HCT116 (cell line): Measurements from ENCODE around the gene PSMG3. TPM values are rescaled to one million over a fixed set of nuclear protein-coding genes. Genes with fewer than 3 reads are reported as not detected.
A peak's percentile ranks its signal among the peaks of the same experiment; 100 is the strongest.

Source experiments
- ATAC-seq: fragments of 200-7000 bp; cut with Tn5 transposase; 2 replicates; pipeline ENCODE4 v1.9.1; 2020; ENCODE audit warnings: mild to moderate bottlenecking, moderate library complexity
- BruUV-seq: library from RNA; stranded (reverse); fragments of 400-500 nt; replicated peaks from 2 replicates; lab custom pipeline; 2021; lab: Mats Ljungman, UMichigan
- CTCF ChIA-PET: fragments of 300-600 bp; sonication (Branson Sonifier 250); formaldehyde crosslinking; loops from one replicate; lab custom pipeline; 2021; ENCODE audit warnings: antibody characterized with exemption; lab: Charles Lee
- POLR2A ChIA-PET: fragments of 300-600, 350-600 bp; sonication (Branson Sonifier 250); formaldehyde crosslinking; loops from one replicate; lab custom pipeline; 2021; ENCODE audit warnings: antibody characterized with exemption; lab: Charles Lee
- RAD21 ChIA-PET, 2 experiments: fragments of 300-600 bp; sonication (Branson Sonifier 250); formaldehyde crosslinking; loops; one replicate each; lab custom pipeline; 2023; ENCODE audit warnings: low total read pairs in 2 of 2; ENCODE audit not compliant: uncharacterized antibody in 2 of 2, unreplicated experiment in 2 of 2, low non-redundant PET in 1 of 2; lab: Charles Lee
- DNase-seq: peaks from one replicate; pipeline ENCODE4 v3.0.0-alpha.2; 2010; ENCODE audit warnings: low read depth, low spot score
- H2AFZ ChIP-seq: fragments of 200-600 bp; shearing (Covaris generic), sonication (generic); 2 replicates; pipeline ENCODE4 v1.6.1; 2017; ENCODE audit warnings: low read depth, mixed run types, mixed read lengths, antibody characterized with exemption, low read length; ENCODE audit not compliant: poor library complexity, severe bottlenecking
- H3K27ac ChIP-seq: 2 replicates; pipeline ENCODE4 v1.5.1; 2012; ENCODE audit warnings: low read depth, low read length
- H3K27me3 ChIP-seq: fragments of 200-600 bp; sonication (generic); 2 replicates; pipeline ENCODE4 v1.6.1; 2016; ENCODE audit warnings: mixed run types, low read length, mixed read lengths; ENCODE audit not compliant: insufficient read depth
- H3K36me3 ChIP-seq, 2 experiments: fragments of 200-500 bp in 1 of 2; fragments of 200-600 bp in 1 of 2; sonication (Bioruptor generic) in 1 of 2; sonication (generic) in 1 of 2; 2 replicates each; pipeline versions ENCODE4 v1.5.1 to v1.6.1; 2014 to 2016; ENCODE audit warnings: low read length in 2 of 2, inconsistent platforms in 1 of 2, mixed read lengths in 1 of 2, mixed run types in 1 of 2; ENCODE audit not compliant: insufficient read depth in 2 of 2, control insufficient read depth in 1 of 2
- H3K4me1 ChIP-seq, 2 experiments: fragments of 200-600 bp in 1 of 2; sonication (generic) in 1 of 2; 2 replicates each; pipeline versions ENCODE4 v1.5.1 to v1.6.1; 2012 to 2017; ENCODE audit warnings: low read length in 2 of 2, inconsistent platforms in 1 of 2, mild to moderate bottlenecking in 1 of 2, mixed read lengths in 1 of 2, mixed run types in 1 of 2, moderate library complexity in 1 of 2; ENCODE audit not compliant: insufficient read depth in 2 of 2, control insufficient read depth in 1 of 2
- H3K4me2 ChIP-seq: fragments of 200-600 bp; sonication (generic); 2 replicates; pipeline ENCODE4 v1.6.1; 2017; ENCODE audit warnings: mixed run types, low read length, mixed read lengths
- H3K4me3 ChIP-seq, 2 experiments: fragments of 200-600 bp in 1 of 2; sonication (generic) in 1 of 2; replicated peaks in 1 of 2; 2 replicates each; pipeline ENCODE4 v1.5.1; 2011 to 2016; ENCODE audit warnings: low read length in 2 of 2, control low read depth in 1 of 2, low read depth in 1 of 2, mild to moderate bottlenecking in 1 of 2, mixed read lengths in 1 of 2, mixed run types in 1 of 2
- H3K79me2 ChIP-seq: fragments of 200-600 bp; sonication (generic); 2 replicates; pipeline ENCODE4 v1.6.1; 2017; ENCODE audit warnings: mild to moderate bottlenecking, mixed run types, low read length, moderate library complexity, mixed read lengths; ENCODE audit not compliant: insufficient read depth
- H3K9ac ChIP-seq: fragments of 200-600 bp; sonication (generic); 2 replicates; pipeline ENCODE4 v1.6.1; 2016; ENCODE audit warnings: low read length, mixed read lengths
- H3K9me2 ChIP-seq: fragments of 200-600 bp; sonication (generic), shearing (Covaris generic); 2 replicates; pipeline ENCODE4 v1.6.1; 2017; ENCODE audit warnings: mixed run types, mild to moderate bottlenecking, moderate library complexity; ENCODE audit not compliant: insufficient read depth
- H3K9me3 ChIP-seq, 2 experiments: fragments of 200-500 bp in 1 of 2; fragments of 200-600 bp in 1 of 2; sonication (Bioruptor generic) in 1 of 2; sonication (generic) in 1 of 2; 2 replicates each; pipeline ENCODE4 v1.6.1; 2014 to 2017; ENCODE audit warnings: low read length in 2 of 2, mixed read lengths in 2 of 2, inconsistent platforms in 1 of 2, low read depth in 1 of 2, mild to moderate bottlenecking in 1 of 2, mixed run types in 1 of 2, moderate library complexity in 1 of 2; ENCODE audit not compliant: control insufficient read depth in 1 of 2, insufficient read depth in 1 of 2
- H4K20me1 ChIP-seq: fragments of 200-600 bp; sonication (generic), shearing (Covaris generic); 2 replicates; pipeline ENCODE4 v1.6.1; 2017; ENCODE audit warnings: mixed run types, mild to moderate bottlenecking, moderate library complexity; ENCODE audit not compliant: insufficient read depth
- CBX3 ChIP-seq: IDR thresholded peaks from 2 replicates; pipeline ENCODE4 v1.6.1; 2012; ENCODE audit warnings: low read depth
- CTCF ChIP-seq, 3 experiments: fragments of 200-600 bp in 1 of 3; sonication (generic) in 1 of 3; IDR thresholded peaks in 2 of 3; conservative IDR thresholded peaks in 1 of 3; 2 replicates each; pipeline ENCODE4 v1.5.1; 2012 to 2017; ENCODE audit warnings: low read depth in 2 of 3, low read length in 2 of 3, antibody characterized with exemption in 1 of 3, borderline replicate concordance in 1 of 3, control low read depth in 1 of 3, mild to moderate bottlenecking in 1 of 3, mixed read lengths in 1 of 3, mixed run types in 1 of 3, moderate library complexity in 1 of 3; ENCODE audit not compliant: insufficient read depth in 1 of 3
- ELF1 ChIP-seq: IDR thresholded peaks from 2 replicates; pipeline ENCODE4 v1.6.1; 2012; ENCODE audit warnings: low read depth, borderline replicate concordance
- MAX ChIP-seq: IDR thresholded peaks from 2 replicates; pipeline ENCODE4 v1.6.1; 2012
- POLR2A ChIP-seq: IDR thresholded peaks from 2 replicates; pipeline ENCODE4 v1.7.0; 2011; ENCODE audit warnings: borderline replicate concordance; ENCODE audit not compliant: insufficient read depth, insufficient read length; ENCODE audit errors: extremely low read depth
- POLR2AphosphoS5 ChIP-seq: IDR thresholded peaks from 2 replicates; pipeline ENCODE4 v1.6.1; 2011; ENCODE audit warnings: mild to moderate bottlenecking, low read depth, low read length, moderate library complexity
- intact Hi-C: fragments of 100-400 bp; cut with micrococcal nuclease; formaldehyde crosslinking; loops from 2 replicates; pipeline ENCODE4 v1.10.0; 2022
- total RNA-seq: library from RNA; stranded (reverse); gene quantifications from one replicate; pipeline ENCODE4 v1.2.1, GENCODE V29; 2021; ENCODE audit not compliant: unreplicated experiment

The PSMG3 gene
- total RNA-seq, 1 experiment from 2014 or later, result 60.9 TPM

- Histone ChIP-seq H3K9me3 (no peaks in the 10 kb centered on the region), H3K9me2 (no peaks in the 10 kb centered on the region), H3K27me3 (peaks cover 21% of the 10 kb centered on the region; the same call in 1 of the 2 replicates), H3K36me3 (no peaks in the 10 kb centered on the region), H3K4me2 (no peak overlapping the region), H3K4me1 (no peaks in the 10 kb centered on the region), H3K9ac (no peak overlapping the region), H2AFZ (no peak overlapping the region), H3K79me2 (no peaks in the 10 kb centered on the region), H3K27ac (no peak overlapping the region), H3K4me3 (no peak overlapping the region), H4K20me1 (no peaks in the 10 kb centered on the region)
- ChIA-PET POLR2A (interaction anchor here (1.0 kb wide), 1 partner anchor 15 kb away, joined by 3 read pairs; no protein-coding TSS in a partner anchor), CTCF (no interaction called here), RAD21 (no interaction called here)
- ATAC-seq (0 out of 2 replicates have a peak, but pooled peaks have one; percentile 25), DNase-seq (no peak)
- intact Hi-C loops, result no loop called here
- TF ChIP-seq MAX (no peak), CTCF (IDR thresholded peaks at IDR 0.05 in 2 of 3, conservative IDR thresholded peaks at IDR 0.05 in 1 of 3; ENCODE audit: borderline replicate concordance in 1 of 3, insufficient read depth in 1 of 3, low read depth in 2 of 3, low read length in 2 of 3) (no peak), ELF1 (no peak), POLR2AphosphoS5 (no peak), POLR2A (no peak), CBX3 (no peak)
- no TSS peak for BruUV-seq
Observed at GRCh38 chr7:1586126-1586826, 16.4 kb upstream of the PSMG3 start.
